ENCODE results near the gene PNKP.

Gene PNKP

GRCh38 chr19:49866933-49867782 is at the start of gene PNKP:
PNKP (minus strand) TSS chr19:49867576; CDS start chr19:49867204, 372 bp downstream.
- peak; percentile 97 for DNase-seq (ENCODE audit: low spot score)

DNA sequence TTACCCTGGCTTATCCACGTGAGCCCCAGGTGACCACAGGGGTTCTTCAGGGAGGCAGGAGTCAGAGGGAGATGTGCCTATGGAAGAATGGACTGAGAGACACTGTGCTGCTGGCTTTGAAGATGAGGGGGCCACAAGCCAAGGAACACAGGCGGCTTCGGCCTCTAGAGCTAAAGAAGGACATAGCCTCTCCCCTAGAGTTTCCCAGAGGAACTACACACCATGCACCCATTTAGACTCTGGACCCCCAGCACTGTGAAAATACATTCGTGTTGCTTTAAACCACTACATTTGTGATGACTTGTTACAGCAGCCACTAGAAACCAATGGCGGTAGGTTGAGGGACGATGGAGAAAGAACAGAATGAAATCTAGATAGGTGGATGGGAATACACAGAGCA is 47.9 kb upstream of the PNKP start:
- no peak for DNase-seq (ENCODE audit: low spot score)

DNA sequence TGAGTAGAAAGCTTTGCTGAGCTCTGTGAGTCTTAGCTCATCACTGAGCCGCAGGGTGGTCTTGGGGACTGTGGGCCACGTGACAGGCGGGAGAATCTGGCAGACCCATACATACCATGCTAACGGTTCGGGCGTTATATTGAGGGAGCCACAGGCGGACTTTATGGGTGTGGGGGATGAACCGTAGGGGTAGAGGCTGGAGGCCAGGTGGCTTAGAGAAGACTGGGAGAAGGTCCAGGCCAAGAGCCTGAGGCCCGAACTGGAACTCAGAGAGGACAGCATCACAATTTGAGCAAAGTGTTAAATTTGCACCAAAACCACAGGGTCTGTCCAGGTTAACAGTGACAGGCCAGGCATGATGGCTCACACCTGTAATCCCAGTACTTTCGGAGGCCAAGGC is 46.3 kb upstream of the PNKP start:
- no peak for DNase-seq (ENCODE audit: low spot score)

DNA sequence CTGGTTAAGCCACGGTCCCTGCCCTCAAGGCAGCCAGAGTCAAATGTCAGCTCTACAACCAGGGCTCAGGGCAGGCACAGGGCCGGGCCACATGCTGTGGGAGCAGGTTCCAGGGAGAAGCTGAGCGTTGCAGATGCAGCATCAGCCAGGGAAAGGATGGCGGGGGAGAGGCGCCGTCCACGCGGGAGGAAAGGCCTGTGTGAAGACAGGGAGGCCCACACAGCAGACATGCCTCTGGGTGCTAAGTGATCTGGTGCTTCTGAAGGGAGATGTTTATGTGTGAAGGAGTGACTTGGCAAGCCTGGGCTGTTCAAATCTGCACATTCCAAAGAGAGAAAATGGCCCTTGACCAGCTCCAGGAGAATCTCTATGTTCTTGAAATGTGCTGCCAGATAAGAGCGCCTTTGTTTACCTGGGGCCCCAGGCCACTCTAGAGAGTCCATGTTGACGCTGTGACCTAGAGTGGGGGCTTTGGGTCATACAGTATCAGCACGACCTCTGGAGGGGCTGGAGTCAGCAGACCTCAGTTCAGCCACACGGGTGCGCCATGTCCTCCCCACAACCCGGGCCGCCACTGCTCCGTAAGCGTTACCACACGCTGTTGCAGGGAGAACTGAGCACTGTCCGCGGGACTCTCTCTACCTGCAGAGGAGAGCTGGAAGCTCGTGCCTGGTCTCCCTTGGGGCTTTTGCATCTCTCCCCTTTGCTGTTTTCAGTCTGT is 45.7 kb upstream of the PNKP start:
- DNase-seq (ENCODE audit: low spot score): no peak

DNA sequence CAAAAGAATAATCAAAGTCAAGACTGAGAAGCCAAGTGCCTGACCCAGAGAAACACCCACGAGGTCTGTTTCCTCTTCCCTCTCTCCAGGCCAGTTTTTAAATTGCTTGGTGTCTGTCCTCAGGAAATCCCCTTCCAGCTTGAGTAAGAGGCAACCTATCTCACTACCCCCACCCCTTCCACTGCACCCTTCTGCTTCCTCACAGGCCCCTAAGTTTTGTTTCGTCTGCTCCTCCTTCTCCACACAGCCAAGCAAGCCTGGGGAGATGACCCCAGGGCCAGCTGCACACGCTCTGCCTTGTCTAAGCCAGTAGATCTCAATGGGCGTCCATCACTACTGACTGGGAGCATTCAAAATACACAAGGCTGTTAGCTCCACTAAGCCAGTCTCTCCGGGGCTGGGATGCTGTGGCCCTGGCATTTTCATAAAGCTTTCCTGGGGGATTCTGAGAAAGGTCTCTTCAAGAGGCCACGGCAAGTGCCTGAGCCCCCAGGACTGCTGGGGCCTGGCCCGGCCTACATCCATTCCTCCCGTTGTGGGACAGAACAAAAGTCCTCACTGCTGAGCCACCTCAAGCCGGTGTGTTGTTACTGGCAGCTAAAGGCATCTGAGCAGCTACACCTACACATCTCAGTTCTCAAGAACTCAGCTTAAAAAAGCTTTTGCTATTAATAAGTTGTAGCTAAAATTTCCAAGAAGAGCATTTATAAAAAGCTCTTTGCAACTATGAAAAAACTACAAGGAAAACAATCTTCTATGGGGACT is 44.2 kb upstream of the PNKP start:
- DNase-seq (ENCODE audit: low spot score): no peak

DNA sequence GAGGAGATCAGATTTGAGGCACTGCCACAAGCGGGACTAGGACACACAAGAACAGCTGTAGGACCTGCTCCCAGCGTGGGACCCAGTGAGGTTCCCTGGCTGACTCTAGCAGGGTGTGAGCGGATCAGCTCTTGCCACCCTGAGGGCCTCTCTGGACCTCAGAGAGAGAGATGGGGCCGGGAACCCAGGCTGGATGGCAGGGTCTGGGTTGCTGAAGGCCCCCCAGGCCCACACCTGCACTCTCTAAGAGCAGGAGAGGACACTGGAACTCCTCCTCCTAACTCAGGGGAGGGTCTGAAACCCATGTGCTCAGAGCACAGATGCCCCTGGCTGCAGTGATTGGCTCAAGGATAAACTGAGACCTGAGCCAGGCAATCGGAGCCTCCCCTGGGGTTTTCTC is 42.8 kb upstream of the PNKP start:
- no peak for DNase-seq (ENCODE audit: low spot score)

- no peak for DNase-seq (ENCODE audit: low spot score)
Measured at GRCh38 chr19:49908480-49909420, 41.4 kb upstream of the PNKP start.

DNA sequence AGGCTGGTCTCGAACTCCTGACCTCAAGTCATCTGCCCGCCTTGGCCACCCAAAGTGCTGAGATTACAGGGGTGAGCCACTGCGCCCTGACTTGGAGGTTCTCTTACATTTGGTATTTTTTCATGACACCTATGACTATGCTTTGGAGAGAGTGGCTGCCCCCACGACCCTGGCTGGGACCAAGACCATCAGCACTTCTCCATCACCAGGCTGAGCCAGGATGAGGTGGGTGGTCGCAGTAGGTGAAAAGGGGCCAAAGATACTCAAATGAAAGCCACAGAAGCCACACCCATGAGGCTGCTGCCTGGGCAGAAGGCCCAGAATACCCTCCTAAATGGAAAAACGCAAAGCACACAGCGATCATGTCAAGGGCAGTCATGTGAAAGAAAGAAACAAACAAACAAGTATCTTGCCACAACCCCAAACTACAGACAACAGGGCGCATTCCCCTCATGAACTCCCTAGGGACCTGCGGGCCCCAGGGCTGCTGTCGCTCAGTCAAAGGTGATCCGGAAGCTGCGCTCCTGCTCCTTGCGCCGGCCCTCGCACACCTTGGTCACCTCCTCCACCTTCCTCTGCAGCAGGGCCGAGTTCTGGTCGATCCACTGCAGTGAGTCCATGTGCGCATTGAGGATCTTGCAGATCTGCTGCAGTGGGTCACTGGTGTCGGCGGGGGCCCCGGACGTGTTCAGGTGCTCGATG is 40.5 kb upstream of the PNKP start:
- no peak for DNase-seq (ENCODE audit: low spot score)

DNA sequence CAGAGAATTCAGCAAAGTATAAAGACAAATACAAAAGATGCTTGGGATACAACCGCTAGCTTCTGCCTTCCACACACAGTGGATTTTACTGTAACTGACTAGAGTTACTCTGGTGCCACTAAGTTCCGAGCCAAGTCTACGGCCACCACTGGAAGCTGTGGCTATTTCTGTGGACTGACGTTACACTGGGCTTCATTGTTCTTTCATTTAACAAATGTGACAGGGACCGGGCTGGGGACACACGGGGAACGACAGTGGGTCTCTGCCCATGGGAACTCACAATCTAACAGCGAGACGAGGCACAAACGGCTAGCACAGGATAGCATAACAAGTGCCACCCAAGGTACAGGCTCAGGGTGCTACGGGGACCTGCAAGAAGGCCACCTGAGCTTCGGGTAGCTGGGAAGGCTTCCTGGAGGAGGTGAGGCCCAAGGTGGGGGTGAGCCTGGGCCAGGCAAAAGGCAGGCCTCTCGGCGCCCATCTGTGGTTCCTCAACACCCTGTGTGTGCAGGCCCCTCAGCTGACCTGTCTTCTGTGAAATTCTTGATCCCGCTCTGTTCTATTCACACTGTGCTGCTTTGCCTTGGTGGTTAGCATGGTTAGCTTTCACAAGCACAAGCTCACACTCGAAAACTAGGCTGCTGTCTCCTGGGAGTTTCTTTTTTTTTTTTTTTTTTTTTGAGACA is 39.6 kb upstream of the PNKP start:
- DNase-seq (ENCODE audit: low spot score): no peak

- DNase-seq (ENCODE audit: low spot score): no peak
Measured at GRCh38 chr19:49904136-49904535, 36.8 kb upstream of the PNKP start.

DNA sequence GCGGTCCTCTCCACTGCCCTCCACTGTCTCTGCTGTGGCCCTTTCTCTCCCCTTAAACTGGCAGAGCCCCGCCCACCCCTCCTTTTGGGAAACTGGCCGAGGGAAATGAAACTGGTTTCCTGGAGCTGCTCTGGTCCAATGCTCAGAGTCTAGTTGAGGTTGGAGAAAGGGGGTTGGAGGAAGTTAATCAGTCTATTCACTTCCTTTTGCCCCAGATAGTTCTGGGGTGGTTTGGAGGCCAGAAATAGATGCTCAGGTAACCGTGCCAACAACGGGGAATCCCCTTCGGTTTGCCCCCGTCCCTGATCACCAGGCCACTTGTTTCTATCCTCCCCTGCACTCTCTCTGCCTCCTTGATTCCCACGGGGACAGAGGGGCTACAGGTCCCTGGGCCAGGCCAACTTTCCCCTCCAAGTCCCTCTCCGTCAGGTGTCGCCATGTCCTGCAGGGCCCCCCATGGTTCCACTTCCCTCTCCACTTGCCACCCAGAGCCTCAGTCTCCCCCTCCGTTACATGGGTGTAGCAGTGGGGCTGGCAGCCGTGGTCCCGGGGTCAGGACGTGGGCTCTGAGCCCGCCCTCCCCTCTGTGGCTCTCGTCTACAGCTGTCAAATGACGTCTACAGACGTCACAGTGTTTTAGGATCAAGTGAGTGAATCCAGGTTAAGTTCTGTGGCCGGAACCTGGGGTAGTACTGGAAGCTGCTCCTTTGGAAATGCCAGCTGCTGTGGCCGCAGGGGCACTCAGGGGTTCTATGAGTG is 29.7 kb upstream of the PNKP start, which contains the start of gene IL4I1:
Gene IL4I1, minus strand, starts transcription at position 25 of the 759 bp plus-strand sequence. CDS start 727 bp downstream, outside the sequence.
- no peak for DNase-seq (ENCODE audit: low spot score)

GRCh38 chr19:49895566-49896297 is 28.4 kb upstream of the PNKP start:
- no peak for DNase-seq (ENCODE audit: low spot score)

DNA sequence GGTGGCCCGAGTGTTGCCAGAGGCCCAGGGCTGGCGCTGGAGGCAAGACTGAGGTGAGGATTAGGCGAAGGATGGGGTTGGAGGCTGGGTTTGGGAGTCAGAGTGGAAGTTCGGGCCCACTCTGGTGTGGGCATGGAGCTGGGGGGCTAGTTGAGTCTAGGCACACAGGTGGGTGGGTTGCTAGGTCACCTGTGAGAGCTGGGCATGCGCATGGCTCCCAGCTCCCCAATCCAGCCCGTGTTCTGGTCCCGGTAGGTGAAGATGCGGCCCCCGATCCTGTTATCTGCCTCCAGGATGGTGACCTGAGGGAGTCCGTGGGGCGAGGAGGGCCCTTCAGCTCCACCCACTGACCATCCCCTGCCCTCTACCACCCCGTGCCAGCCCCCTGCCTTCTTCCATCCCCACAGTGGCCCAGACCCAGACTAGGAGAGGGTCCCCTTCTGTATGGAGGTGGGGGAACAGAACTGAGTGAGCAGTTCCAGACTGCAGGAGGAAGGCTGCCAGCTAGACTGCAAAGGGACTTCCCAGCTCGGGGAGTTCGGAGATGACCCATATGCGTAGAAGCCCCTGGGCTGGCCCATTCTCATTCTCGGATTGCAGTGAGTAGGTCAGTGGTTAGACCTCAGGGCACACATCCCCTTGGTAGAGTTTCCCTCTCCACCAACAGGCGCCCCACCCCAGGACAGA is 27.6 kb upstream of the PNKP start:
- DNase-seq (ENCODE audit: low spot score): no peak

DNA sequence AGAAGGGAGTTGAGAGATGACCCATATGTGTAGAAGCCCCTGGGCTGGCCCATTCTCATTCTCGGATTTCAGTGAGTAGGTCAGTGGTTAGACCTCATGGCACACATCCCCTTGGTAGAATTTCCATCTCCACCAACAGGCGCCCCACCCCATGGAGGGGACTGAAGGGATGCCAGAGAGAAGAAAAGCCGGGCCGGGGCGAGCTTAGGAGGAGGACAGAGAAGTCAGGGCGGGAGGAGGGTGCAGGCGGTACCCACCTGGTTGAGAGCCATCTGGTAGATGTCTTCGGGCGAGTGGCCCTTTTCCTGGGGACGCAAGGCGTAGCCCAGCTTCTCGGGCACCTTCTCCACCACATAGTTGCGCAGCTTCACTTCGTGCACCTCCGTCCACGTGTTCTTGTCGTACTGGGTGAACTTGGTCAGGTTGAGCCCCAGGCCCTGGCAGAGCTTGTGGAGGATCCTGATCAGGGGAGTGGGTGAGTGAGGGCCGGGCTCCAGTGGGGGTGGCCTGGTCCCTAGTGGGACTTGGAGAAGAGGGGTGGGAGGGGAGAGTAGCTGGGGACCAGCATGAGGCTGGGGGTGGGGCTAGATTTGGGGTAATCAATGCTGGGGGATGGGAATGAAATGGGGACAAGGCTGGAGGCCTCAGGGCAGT is 26.8 kb upstream of the PNKP start:
- DNase-seq (ENCODE audit: low spot score): no peak

DNA sequence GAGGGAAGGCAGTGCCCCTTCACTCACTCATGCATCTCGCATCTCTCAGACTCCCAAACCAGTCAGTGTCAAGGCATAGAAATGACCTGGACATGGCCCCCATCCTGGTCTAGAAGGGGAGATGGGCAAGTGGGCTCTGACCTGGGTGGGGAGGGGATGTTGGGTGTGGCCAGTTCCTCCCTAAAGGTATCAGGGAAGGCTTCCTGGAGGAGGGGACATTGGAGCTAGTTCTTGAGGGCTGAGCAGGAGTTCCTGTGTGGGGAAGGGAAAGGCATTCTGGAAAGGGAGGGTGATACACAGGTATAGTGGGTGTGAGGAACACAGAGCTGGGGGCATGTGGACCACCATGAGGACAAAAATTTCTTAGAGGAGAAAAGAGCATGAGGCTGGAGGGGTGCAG is 25.3 kb upstream of the PNKP start:
- DNase-seq (ENCODE audit: low spot score): no peak

- no peak for DNase-seq (ENCODE audit: low spot score)
Measured at GRCh38 chr19:49891393-49891792, 24.0 kb upstream of the PNKP start.
